HK-2 (cell line): ENCODE data around the gene OR52R1.
"Not testable (repeated sequence)": the region's sequence is repeated elsewhere in the genome, so short reads cannot be mapped to it uniquely, and the experiment has no call there.

Experiments used
- DNase-seq: peaks from one replicate; pipeline ENCODE4 v3.0.0-alpha.2; 2018; ENCODE audit not compliant: unreplicated experiment

OR52R1 gene

GRCh38 chr11:4804280-4804679, at the start of gene OR52R1:
Gene OR52R1, minus strand, starts transcription at chr11:4804380. Its CDS starts 0 bp downstream, at chr11:4804380.
- no peak for DNase-seq

GRCh38 chr11:4851033-4851432, 46.9 kb upstream of the OR52R1 start:
- DNase-seq, result no peak

GRCh38 chr11:4848908-4849532, 44.8 kb upstream of the OR52R1 start, which contains the start of gene OR51S1:
Gene OR51S1, minus strand, starts transcription at chr11:4849208. Its CDS starts 0 bp downstream, at chr11:4849208.
- DNase-seq, result no peak

- DNase-seq, result no peak
These were observed 35.8 kb upstream of the OR52R1 start for GRCh38 chr11:4839851-4840549.

- DNase-seq, result no peak
These were observed 26.7 kb upstream of the OR52R1 start for GRCh38 chr11:4830909-4831308.

- no peak for DNase-seq
These were observed 26.2 kb upstream of the OR52R1 start for GRCh38 chr11:4830346-4830745.

- DNase-seq, result no peak
These were observed 22.2 kb upstream of the OR52R1 start for GRCh38 chr11:4826425-4826824.

GRCh38 chr11:4825132-4825531, 21.0 kb upstream of the OR52R1 start:
- DNase-seq, result no peak

- DNase-seq, result no peak
These were observed 16.8 kb upstream of the OR52R1 start, which contains the start of gene OR51F2 for GRCh38 chr11:4821021-4821420. Gene OR51F2, plus strand, starts transcription at chr11:4821321. Its CDS starts 101 bp downstream, at chr11:4821422.

GRCh38 chr11:4809246-4809645, 5.1 kb upstream of the OR52R1 start:
- DNase-seq, result no peak

GRCh38 chr11:4808476-4808875, 4.3 kb upstream of the OR52R1 start:
- no peak for DNase-seq

GRCh38 chr11:4801316-4801715, 2.9 kb downstream of the OR52R1 start:
- not testable (repeated sequence) for DNase-seq

- DNase-seq, result no peak
These were observed 5.6 kb downstream of the OR52R1 start for GRCh38 chr11:4798427-4799183.

- DNase-seq, result no peak
These were observed 7.0 kb downstream of the OR52R1 start for GRCh38 chr11:4797206-4797605.

- no peak for DNase-seq
These were observed 21.7 kb downstream of the OR52R1 start for GRCh38 chr11:4782454-4782853.

GRCh38 chr11:4769838-4770237, 34.3 kb downstream of the OR52R1 start, which contains the start of gene OR51F1:
Gene OR51F1, minus strand, starts transcription at chr11:4769938. Its CDS starts 0 bp downstream, at chr11:4769938.
- DNase-seq, result no peak

GRCh38 chr11:4768094-4768493, 36.1 kb downstream of the OR52R1 start:
- no peak for DNase-seq

GRCh38 chr11:4766420-4767043, 37.6 kb downstream of the OR52R1 start:
- no peak for DNase-seq

- DNase-seq, result no peak
These were observed 41.1 kb downstream of the OR52R1 start for GRCh38 chr11:4763096-4763495.
